GM10847 (cell line): ENCODE results near the gene CCND2.

ENCODE experiments used
- POLR2A ChIP-seq: IDR thresholded peaks from 2 replicates; pipeline ENCODE4 v1.6.1; 2011; ENCODE audit not compliant: insufficient read length; ENCODE audit errors: extremely low read depth

CCND2 gene

DNA sequence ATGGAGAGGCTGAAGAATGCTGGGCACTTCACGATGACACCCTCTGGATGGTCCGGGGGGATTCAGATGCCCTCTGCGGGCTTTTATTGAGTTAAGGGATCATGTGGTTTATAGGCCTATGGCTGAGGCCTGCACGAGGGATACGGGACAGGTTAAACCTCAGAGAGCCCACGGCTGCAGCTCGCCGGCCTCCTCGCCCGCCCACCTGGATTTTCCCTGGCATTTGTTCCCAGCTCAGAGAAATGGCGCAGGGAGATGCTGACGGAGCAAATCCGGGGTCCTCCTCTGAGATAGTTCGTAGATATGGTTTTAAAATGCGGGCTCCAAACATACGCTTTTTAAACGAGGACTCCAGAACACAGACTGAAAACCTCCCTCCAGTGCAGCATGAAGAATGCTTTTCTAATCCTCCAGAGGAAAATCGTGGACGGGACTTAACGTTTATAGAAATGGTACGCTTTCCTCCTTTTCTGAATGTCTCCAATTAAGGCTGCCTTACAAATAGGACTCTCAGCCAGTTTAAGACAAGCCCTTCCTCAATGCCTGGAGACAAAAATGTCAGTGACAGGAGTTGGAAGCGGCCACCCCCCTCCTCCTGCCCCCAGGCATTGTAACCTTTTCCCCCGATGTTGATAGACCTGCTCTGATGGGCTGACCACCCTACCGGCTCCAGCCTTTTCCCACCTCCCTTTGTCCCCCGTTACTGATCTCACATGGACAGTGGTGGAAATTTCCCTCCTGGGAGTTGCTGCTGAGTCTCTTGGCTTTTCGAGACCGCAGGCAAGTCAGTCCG, 16.6 kb downstream of the CCND2 start:
- TF ChIP-seq POLR2A = no peak

DNA sequence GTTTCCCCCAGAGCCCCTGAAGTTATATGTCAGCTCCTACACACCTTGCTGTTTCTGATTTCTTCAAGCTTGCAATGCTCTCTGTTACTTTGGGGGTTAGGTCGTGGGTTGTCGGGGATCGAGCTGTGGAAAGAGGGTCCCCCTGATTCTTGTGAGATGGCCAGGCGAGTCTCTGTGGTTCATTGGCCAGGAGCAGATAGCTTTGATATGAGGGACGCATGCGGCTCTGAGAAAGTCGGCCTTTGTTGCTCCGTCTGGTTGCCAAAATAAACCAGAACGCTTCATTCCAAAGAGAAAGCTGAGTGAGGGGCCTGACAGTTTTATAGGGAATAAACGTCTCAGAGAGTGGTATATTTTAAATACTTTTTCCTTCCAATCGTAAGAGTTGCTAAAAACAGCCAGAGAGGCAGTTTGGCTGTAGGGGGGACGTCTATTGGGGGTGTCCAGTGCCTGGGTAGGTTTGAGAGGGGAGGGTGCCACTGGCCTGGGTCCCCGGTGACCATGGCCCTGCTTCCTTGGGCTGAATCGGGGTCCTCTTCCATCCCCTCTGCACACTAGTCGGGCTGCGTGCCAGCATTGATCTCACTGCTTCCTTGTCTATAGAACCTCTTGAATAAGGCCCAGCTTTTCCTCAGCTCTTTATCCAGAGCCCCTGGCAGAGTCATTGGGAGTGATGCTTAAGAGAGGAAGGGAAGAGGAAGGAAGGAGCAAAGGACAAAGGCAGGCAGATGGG, 18.9 kb downstream of the CCND2 start:
- no peak for TF ChIP-seq POLR2A

DNA sequence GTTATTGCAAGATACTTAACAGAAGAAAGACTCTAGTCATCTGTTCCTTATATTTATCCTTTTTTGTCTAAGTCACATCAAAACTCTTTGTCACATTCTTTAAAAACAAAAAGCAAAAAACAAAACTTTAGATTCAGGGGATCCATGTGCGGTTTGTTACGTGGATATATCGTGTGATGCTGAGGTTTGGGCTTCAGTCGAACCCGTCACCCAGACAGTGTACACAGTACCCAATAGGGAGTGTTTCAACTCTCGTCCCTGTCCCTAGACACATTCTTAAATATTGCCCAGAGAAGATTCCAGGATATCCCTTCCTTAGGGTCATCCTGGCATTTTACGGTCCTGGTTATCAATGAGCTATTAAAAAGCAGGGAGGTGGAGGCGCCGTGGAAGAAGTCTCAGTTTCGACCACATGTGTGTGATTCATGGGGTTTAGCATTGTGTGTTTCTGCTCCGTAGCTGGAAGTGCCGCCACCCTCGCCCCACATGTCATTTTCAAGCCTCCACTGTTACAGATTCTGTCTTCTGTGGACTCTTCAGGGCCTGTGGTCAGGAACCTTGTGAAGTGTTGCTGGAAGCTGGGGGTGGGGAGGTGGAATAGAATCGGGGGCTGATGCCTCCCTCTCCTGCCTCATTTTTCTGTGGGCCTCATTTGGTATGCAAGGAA, 19.9 kb downstream of the CCND2 start:
- no peak for TF ChIP-seq POLR2A

DNA sequence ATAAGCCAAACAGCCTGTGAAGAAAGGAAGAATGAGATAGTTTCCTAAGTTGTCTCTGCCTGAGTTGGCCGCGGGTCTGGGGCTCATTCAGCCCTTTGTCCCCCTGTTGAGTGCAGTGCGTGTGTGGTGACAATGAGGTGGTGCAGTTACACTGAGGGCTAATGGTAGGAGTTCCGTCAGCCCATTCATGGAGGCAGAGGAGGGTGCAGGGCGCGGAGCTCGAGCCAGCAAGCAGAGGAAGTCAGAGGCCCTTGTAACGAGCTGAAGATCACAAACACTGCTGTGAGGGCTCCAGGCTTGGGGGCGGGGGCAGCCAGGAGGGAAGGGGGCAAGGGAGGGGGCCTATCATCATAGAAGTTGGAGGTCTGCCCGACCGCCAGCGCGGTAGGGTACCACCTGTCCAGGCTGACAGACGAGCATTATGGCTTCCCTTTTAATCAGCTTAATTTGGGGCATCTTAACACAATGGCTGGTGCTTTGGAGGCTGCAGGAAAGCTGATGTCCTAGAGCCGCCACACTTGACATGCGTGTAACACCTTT, 20.5 kb downstream of the CCND2 start:
- no peak for TF ChIP-seq POLR2A

DNA sequence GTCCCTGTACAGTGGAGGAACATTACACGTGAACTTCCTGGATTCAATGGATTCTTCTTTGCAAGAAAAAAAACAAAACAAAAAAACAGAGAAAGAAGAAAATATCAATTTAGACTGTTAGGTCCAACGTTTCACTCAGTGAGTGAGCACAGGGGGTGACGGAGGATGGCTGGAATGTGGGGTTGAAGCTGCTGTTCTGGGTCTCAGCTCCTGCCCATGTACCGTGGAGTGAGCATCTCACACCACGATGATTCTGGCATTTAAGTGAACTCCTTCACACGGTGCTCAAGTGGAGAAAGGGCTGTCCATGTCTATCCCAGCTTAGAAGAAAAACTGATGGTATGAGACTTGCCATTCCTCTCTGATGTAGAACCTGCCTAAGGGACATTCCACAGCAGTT, 23.2 kb downstream of the CCND2 start:
- no peak for TF ChIP-seq POLR2A

DNA sequence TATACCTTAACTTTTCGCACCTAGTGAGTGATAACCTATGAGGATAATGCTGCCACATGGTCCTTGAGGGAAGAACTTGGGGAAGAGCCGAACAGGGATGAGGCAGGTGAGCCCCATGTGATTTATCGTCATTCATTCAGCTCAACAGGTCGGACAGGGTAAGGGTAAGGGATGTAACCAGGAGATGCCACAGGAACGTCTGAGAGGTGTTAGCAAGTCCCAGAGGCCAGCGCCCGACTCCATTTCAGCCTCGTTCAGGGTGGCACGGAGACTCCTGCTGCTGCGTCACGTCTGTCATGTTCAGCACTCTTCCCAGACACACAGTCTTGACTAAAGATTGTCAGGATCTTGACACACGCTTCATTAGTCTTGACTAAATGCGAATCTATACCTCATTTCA, 24.1 kb downstream of the CCND2 start:
- TF ChIP-seq POLR2A = peak; percentile 13

DNA sequence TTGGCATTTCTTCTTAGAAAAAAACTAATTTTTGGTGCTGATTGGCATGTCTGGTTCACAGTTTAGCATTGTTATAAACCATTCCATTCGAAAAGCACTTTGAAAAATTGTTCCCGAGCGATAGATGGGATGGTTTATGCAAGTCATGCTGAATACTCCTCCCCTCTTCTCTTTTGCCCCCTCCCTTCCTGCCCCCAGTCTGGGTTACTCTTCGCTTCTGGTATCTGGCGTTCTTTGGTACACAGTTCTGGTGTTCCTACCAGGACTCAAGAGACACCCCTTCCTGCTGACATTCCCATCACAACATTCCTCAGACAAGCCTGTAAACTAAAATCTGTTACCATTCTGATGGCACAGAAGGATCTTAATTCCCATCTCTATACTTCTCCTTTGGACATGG, 27.3 kb downstream of the CCND2 start:
- no peak for TF ChIP-seq POLR2A

DNA sequence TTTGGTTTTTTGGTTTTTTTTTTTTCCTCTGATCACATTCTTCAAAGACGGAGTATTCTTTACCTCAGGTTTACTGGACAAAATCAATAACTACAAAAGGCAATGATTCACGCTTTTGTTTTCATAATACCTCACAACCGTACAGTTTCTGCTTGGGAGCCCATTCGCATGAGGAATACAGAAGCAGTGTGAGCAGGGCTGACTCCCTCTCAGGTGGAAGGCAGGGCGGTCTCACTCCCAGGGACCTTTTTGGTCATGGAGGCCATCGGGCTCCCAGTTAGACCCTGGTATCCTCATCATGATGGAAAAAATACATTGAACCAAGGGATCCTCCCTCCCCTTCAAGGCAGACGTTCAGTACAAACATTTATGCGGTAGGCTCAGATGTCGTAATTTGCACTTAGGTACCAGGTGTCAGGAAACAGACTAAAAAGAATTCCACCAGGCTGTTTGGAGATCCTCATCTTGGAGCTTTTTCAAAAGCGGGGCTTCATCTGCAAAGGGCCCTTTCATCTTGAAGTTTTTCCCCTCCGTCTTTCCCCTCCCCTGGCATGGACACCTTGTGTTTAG, 28.5 kb downstream of the CCND2 start:
- no peak for TF ChIP-seq POLR2A

DNA sequence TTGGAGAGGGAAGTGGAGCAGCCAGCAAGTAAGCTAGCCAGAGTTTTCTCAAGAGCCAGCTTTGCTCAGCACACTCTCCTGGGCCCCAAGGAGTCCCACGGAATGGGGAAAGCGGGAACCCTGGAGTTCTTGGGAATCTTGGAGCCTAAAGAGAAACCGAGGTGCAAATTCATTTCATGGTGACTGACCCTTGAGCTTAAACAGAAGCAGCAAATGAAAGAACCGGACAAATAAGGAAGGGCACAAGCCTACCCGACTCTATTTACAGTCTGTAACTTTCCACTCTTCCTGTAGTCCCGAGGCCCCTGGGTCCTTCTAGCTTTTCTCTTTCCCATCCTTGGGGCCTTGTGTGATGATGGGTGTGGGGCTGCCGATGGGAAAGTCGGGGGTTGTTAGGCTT, 29.3 kb downstream of the CCND2 start:
- no peak for TF ChIP-seq POLR2A

DNA sequence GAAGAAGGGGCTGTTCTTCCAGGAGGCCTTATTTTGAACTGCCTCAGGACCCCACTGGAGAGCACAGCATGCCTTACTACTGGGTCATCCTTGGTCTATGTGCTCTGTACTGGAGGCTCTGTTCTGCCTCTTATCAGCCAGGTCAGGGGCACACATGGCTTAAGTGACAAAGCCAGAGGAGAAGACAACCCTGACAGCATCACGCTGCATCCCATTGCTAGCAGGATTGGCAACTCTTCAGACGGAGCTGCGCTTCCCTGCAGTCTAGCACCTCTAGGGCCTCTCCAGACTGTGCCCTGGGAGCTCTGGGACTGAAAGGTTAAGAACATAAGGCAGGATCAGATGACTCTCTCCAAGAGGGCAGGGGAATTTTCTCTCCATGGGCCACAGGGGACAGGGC, 30.2 kb downstream of the CCND2 start:
- TF ChIP-seq POLR2A = no peak

DNA sequence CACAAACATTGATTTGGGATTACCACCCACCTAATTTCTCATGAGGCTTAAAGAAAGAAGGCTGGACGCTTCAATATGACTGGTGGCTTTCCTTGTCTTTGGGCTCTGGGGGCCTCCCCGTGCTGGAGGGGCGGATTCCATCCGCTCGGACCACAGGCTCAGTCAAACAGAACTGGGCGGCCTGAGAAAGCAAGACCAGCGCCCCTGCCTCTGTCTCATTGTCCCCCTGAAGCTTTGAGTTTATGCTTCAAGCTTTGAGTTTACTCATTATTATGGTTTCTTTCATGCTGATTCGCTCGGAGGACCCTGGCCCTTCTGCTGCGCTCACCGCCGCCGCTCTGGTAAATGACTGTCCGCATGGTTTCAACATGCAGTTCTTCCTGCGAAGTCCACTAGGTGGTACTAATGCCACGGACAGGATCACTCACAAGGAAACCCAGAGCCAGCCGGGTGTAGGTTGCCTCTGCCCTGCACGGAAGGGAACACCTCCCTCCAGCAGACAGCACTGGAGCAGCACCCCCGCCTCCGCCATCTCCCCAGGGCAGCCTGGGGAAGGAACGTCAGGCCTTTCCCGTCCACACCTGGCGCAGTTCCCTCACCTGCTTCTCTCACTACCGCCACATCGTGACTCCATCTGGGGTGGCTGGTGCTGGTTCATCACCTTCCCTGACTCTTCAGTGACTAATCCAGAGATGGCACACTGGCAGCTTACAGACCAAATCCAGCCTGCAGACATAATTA, 34.2 kb downstream of the CCND2 start:
- no peak for TF ChIP-seq POLR2A

DNA sequence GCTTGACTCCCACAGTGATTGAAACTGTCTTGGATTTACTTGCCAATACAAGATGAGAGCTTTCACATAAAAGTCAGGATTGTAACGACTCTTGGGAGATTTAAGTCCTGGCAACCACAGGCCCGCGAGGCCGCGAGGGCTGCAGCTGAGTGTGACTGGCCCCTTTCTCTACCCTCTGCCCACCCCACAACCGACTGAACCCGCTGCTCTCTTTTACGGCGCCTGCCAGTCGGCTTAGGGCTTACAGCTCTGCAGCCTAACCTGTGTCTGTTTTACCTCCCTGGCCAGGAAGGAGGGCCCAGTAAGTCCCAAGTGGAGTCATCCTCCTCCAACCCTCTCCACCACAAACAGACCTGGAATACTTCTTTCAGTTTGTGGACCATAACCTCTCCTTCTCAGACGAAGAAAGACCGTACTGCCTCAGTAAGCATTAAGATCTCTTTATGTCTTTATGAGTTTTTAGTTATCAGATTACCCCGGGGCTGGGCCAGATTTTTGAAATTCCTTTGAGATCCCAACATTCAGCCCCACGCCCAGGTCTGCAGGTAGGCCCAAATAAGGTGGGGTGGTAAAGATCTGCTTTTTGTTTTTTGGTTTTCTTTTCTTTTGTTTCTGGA, 34.9 kb downstream of the CCND2 start:
- no peak for TF ChIP-seq POLR2A

DNA sequence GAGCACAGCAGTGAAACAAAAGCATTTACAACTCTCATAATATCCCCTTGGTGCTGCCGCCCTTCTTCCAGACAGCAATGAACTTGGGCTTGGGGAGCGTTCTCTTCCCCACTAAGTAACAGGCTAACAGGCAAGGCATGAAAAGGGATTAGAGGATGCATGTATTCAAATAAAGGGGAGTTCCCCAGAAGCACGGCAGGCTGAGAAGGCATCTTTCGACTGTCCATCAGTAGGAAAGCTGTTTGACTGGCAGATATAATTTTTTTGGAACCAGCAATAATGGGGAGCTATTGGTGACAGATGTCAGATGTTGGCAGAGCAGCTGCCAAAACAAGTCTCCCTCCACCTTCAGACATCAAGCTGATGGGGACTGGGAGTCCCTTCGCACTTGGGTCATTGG, 38.2 kb downstream of the CCND2 start:
- TF ChIP-seq POLR2A = no peak

DNA sequence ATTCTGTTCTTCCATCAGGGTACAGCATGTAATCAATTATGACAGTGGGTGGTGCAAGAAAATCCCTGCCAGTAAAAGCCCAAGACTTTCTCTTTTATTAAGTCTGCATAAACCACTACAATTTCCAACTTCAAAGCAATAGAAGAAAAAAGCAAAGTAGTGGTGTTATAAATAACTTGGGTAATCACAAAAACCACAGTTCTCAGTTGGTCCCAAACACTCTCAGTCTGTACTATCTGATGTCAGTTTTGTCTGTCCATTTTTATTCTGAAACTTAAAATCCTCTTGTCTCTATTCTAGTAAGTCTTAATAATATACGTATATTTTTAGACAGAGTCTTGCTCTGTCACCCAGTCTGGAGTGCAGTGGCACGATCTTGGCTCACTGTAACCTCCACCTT, 38.7 kb downstream of the CCND2 start:
- TF ChIP-seq POLR2A = no peak
